LNCaP clone FGC (cell line): ENCODE results near the gene CELF4.

Experiments used
- DNase-seq: peaks from one replicate; pipeline ENCODE4 v3.0.0-alpha.2; 2011; ENCODE audit warnings: low read depth
- H3K4me3 ChIP-seq: 2 replicates; pipeline ENCODE4 v1.5.1; 2011; ENCODE audit warnings: mild to moderate bottlenecking, low read depth, low read length, control low read depth
- CTCF ChIP-seq: IDR thresholded peaks from 2 replicates; pipeline ENCODE4 v1.5.1; 2012; ENCODE audit warnings: mild to moderate bottlenecking; ENCODE audit not compliant: control insufficient read depth, insufficient read depth; ENCODE audit errors: extremely low read depth

The CELF4 gene

GRCh38 chr18:37393945-37394609 lies 171.5 kb downstream of the CELF4 start:
- TF ChIP-seq CTCF: peak; percentile 15; the same call in 1 of the 2 replicates
- DNase-seq: no peak
- H3K4me3 ChIP-seq: no peak overlapping the region

GRCh38 chr18:37393221-37393827 lies 172.3 kb downstream of the CELF4 start:
- DNase-seq: no peak
- H3K4me3 ChIP-seq: no peak overlapping the region
- TF ChIP-seq CTCF: no peak

GRCh38 chr18:37392648-37393047 lies 172.9 kb downstream of the CELF4 start:
- DNase-seq: no peak
- no peak for TF ChIP-seq CTCF
- no peak overlapping the region for H3K4me3 ChIP-seq

- no peak overlapping the region for H3K4me3 ChIP-seq
- DNase-seq: no peak
- TF ChIP-seq CTCF: no peak
Observed at GRCh38 chr18:37391698-37392548, 173.7 kb downstream of the CELF4 start.

- DNase-seq: no peak
- no peak overlapping the region for H3K4me3 ChIP-seq
- TF ChIP-seq CTCF: no peak
Observed at GRCh38 chr18:37391156-37391555, 174.4 kb downstream of the CELF4 start.

GRCh38 chr18:37390687-37391086 lies 174.9 kb downstream of the CELF4 start:
- TF ChIP-seq CTCF: no peak
- no peak overlapping the region for H3K4me3 ChIP-seq
- DNase-seq: no peak
